GM18873 (cell line): ENCODE measurements around the gene CATSPERZ.

ENCODE experiments used
- ATAC-seq: cut with Tn5 transposase; IDR thresholded peaks from one replicate; pipeline ENCODE4 v1.9.1; 2021; ENCODE audit warnings: mild to moderate bottlenecking, moderate library complexity, moderate number of reproducible peaks; ENCODE audit not compliant: unreplicated experiment, low FRiP score

Gene CATSPERZ

GRCh38 chr11:64337538-64338249, 37.5 kb downstream of the CATSPERZ start:
- ATAC-seq, result no peak

GRCh38 chr11:64338716-64339115, 38.6 kb downstream of the CATSPERZ start:
- ATAC-seq, result no peak

GRCh38 chr11:64339286-64339685, 39.1 kb downstream of the CATSPERZ start:
- no peak for ATAC-seq

GRCh38 chr11:64339754-64340408, 39.7 kb downstream of the CATSPERZ start, which contains the start of gene CCDC88B:
Gene CCDC88B, plus strand, starts transcription at chr11:64340204. Its CDS starts 63 bp downstream, at chr11:64340267.
- no peak for ATAC-seq

- ATAC-seq, result no peak
These were observed 40.6 kb downstream of the CATSPERZ start for GRCh38 chr11:64340671-64341335.

GRCh38 chr11:64341429-64341828, 41.3 kb downstream of the CATSPERZ start:
- ATAC-seq, result no peak

GRCh38 chr11:64341851-64342791, 42.0 kb downstream of the CATSPERZ start:
- no peak for ATAC-seq

GRCh38 chr11:64342869-64343745, 42.9 kb downstream of the CATSPERZ start:
- ATAC-seq, result no peak

- no peak for ATAC-seq
These were observed 43.8 kb downstream of the CATSPERZ start for GRCh38 chr11:64343767-64344559.

GRCh38 chr11:64344787-64345186, 44.6 kb downstream of the CATSPERZ start:
- no peak for ATAC-seq

GRCh38 chr11:64347193-64347867, 47.2 kb downstream of the CATSPERZ start:
- ATAC-seq, result no peak

GRCh38 chr11:64348383-64349024, 48.3 kb downstream of the CATSPERZ start:
- no peak for ATAC-seq

- no peak for ATAC-seq
These were observed 48.8 kb downstream of the CATSPERZ start for GRCh38 chr11:64349025-64349387.

- no peak for ATAC-seq
These were observed 49.2 kb downstream of the CATSPERZ start for GRCh38 chr11:64349404-64349803.

- no peak for ATAC-seq
These were observed 51.0 kb downstream of the CATSPERZ start for GRCh38 chr11:64351136-64351631.

GRCh38 chr11:64352099-64352994, 52.2 kb downstream of the CATSPERZ start:
- ATAC-seq, result no peak
